ENCODE measurements around the gene SNX5. TPM values are rescaled to one million over a fixed set of nuclear protein-coding genes. Genes with fewer than 3 reads are reported as not detected.
"Not testable (repeated sequence)": the region's sequence is repeated elsewhere in the genome, so short reads cannot be mapped to it uniquely, and the experiment has no call there.

The SNX5 gene
- total RNA-seq, 1 experiment from 2014 or later: 181 TPM

GRCh38 chr20:17960400-17960885 is 8.2 kb downstream of the SNX5 start:
- DNase-seq (ENCODE audit: low spot score): not testable (repeated sequence)

DNA sequence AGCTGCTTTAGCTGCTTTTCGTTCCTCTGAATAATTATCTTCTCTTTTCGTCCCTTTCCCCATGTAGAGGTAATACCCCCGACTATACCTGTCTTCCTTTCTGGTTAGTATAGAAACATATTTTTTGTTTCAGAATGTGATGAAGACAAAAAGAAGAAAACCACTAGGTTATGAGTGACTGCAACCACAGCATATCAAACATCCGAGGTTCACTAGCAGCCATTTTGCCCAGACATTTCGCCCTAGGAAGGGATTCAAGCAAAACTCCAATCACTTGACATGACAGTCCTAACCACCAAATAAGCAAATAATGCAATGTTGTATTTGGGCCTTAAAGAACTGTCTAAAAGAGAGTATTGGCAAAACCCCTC is 9.4 kb downstream of the SNX5 start:
- no peak for DNase-seq (ENCODE audit: low spot score)

- DNase-seq (ENCODE audit: low spot score): no peak
These were observed 10.0 kb downstream of the SNX5 start for GRCh38 chr20:17958373-17959256.

DNA sequence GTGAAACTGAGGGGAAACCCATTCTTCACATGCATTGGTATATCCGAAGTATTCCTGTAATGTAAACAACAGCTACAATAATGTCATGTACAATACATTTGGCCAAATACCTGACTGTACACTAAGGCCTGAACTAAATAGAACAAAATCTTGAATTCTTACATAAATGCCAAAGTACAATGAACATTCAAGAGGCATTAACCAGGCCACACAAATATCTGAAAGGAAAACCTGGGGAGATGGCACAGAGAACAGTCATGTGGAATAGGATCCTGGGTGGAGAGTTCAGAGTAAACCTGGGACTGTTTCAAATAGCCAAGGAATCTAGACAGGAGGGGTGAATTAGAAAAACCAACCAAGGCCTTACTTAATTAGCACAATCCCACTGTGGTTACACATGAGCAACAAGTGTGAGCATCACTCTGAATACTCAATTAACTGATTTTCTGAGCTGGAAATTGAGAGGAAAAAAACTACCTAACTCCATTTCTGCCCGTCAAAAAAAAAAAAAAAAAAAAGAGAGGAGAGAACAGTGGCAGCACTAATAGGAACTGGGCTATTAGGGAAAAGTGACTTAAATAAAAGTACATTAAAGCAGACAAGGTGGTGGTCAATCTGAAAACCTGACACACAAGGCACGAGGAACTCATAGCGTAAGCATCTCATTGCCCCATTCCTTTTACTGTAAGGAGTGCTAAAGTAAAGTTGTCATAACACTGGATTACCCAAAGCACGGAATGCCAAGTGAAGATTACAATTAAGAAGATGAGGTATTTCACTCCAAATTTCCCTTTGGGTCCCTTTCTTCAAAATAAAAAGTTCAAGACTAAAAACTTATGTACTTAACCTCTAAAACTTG is 10.9 kb downstream of the SNX5 start:
- no peak for DNase-seq (ENCODE audit: low spot score)

- DNase-seq (ENCODE audit: low spot score): no peak
These were observed 12.4 kb downstream of the SNX5 start for GRCh38 chr20:17956099-17956685.

DNA sequence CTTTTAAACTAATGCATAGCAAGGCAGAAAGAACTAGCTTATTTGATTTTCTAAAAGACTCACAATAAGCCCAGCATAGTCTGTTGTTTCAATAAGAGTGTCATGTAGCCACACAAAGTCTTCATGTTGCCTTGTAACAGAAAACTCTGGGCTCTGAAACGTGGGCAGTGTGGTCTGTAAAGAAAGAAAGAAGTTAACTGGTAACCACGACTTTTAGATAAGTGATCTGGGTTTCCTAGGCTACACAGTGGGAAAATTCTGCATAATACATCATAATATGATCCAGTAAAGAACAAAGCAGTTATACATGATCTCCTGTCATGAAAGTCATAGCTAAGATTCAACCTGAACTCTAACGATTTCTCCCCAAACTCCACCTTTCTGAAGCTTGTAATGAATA is 13.3 kb downstream of the SNX5 start:
- DNase-seq (ENCODE audit: low spot score): no peak

- no peak for DNase-seq (ENCODE audit: low spot score)
These were observed 14.7 kb downstream of the SNX5 start for GRCh38 chr20:17953935-17954334.

- no peak for DNase-seq (ENCODE audit: low spot score)
These were observed 15.6 kb downstream of the SNX5 start for GRCh38 chr20:17952692-17953684.

- DNase-seq (ENCODE audit: low spot score): no peak
These were observed 17.3 kb downstream of the SNX5 start for GRCh38 chr20:17951323-17951722.

DNA sequence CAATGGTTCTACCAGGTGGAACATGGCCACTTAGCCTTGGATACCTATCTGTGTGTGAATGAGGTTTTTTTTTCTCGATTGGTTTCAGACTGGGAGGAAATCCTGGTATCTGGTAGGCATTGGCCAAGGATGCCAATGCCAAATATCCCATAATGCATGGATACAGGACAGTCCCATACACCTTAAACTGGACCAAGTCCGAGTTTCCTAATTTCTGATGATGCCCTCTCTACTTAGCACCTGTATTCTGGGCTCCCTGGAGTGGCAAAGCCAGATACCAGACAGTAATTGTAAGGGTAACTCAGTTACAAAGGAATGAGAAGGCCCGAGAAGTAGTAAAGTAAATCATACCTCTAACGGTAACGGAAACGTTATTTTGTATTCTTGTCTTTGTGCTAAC is 17.9 kb downstream of the SNX5 start:
- no peak for DNase-seq (ENCODE audit: low spot score)

DNA sequence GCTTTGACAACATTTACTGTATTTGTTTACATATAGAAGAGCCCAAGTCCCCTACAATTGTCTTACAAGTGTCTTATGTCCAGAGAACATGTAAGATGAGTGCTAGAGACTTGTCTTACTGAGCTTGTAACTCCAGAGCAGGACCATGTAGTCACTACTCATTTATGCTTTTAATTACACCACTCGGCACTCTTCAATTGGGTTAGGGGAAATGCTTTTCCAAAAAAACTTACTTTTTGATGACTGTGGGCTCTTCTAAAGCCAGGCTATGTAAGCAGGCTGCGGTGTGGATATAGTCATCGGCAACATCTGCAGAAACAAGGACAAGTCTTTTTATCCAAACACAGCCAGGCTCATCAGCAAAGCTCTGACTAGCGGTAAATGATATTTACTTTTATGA is 18.7 kb downstream of the SNX5 start:
- DNase-seq (ENCODE audit: low spot score): no peak

- no peak for DNase-seq (ENCODE audit: low spot score)
These were observed 20.2 kb downstream of the SNX5 start for GRCh38 chr20:17948442-17948841.

DNA sequence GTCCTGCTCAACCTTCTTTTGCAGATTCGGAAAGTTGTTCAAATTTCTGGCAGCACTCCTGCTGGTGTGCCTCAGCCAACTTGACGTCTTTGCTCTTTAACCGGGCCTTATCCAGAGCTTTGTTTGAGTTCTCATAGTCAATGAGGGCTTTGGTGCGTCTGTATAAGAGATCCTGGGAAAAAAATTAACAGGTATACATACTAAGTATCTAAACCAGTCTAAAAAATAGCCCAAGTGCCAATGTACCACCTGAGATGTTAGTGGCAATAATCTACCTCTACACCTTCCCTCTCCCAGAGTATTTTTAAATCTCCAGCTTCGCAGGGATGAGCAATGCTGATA is 21.1 kb downstream of the SNX5 start:
- DNase-seq (ENCODE audit: low spot score): no peak

- no peak for DNase-seq (ENCODE audit: low spot score)
These were observed 21.8 kb downstream of the SNX5 start for GRCh38 chr20:17946572-17947473.

DNA sequence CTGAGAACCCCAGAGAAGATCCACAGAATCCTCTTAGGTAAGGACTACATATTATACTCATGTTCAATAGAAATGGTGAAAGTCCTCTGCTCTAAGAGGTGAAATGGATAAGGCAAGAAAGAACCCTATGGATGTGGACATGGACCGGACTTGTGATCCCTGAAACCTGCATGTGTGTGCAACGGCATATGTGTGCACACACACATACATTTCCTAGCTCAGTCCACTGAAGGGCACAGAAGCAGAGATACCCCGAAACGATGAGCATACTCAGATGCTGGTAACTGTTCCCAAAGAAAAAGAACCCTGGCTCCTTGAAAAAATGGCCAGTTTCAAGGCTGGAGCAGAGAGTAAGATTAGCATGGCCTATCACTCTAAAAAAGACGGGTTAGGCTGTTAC is 22.6 kb downstream of the SNX5 start:
- DNase-seq (ENCODE audit: low spot score): no peak

DNA sequence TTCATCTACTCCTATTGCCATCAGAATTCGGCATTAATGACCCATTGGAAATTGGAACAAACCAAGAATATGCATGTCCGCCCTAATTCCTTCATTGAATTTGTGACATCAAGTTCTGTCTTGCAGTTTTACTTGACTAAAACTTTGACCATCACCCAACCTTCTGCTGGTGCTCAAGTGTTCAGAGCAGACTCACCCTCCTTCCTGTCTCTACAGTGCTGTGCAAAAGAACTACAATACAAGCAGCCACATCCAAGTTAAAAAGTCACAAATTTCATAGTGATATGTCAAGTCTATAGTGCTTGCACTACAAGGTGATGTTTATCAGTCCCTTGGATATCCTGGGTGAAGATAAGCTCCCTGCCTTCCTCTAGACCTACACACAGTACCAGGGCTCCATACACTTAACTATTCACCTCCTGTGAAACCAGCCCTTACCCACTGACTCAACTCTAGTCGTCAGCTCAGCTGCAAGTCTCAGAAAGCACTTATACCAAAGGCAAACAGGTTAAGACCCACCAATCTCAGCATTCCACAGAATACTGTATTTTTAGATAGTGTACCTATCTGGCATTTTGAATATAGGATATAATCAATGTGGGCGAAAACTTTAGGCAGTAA is 23.6 kb downstream of the SNX5 start:
- no peak for DNase-seq (ENCODE audit: low spot score)

DNA sequence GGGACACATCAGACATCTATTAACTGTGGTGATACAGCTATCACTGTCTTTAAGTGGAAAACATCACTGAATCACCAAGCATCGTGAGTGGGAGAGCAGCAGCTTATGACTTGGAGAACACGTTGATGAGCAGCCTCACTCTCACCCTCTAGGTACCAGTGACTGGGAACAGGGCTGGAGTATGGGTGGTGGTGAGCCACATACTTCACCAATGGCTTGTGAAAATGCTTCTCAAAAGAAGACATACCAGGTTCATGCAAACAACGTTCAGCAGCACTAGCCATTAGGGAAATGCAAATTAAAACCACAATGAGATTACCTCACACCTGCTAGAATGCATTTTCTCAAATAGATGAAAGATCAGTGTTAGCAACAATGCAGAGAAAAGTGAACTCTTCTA is 25.3 kb downstream of the SNX5 start:
- DNase-seq (ENCODE audit: low spot score): no peak

GRCh38 chr20:17941826-17942196 is 26.8 kb downstream of the SNX5 start:
- DNase-seq (ENCODE audit: low spot score): no peak

GRCh38 chr20:17941087-17941825 is 27.3 kb downstream of the SNX5 start:
- DNase-seq (ENCODE audit: low spot score): no peak
